Uterus (tissue), 4 donors: ENCODE data around the gene SLC22A1. TPM values are rescaled to one million over a fixed set of nuclear protein-coding genes. Genes with fewer than 3 reads are reported as not detected.

Experiments
- DNase-seq, 2 donors: peaks; one replicate each; pipeline ENCODE4 v3.0.0-alpha.2; 2019 to 2020
- H3K27ac ChIP-seq, 2 donors: fragments of 200-600 bp; sonication (generic); 1 replicate in 1 of 2; 2 replicates in 1 of 2; pipeline ENCODE4 v1.5.1; 2016 to 2018
- H3K27me3 ChIP-seq, 2 donors: fragments of 200-600 bp; sonication (generic); one replicate each; pipeline ENCODE4 v1.5.1; 2018 to 2019; ENCODE audit warnings: control low read depth in 1 of 2
- H3K36me3 ChIP-seq, 2 donors: fragments of 200-600 bp; sonication (generic); one replicate each; pipeline ENCODE4 v1.5.1; 2019; ENCODE audit warnings: control low read depth in 1 of 2
- H3K4me1 ChIP-seq, 2 donors: fragments of 200-600 bp; sonication (generic); one replicate each; pipeline ENCODE4 v1.5.1; 2018 to 2019; ENCODE audit warnings: control low read depth in 1 of 2
- H3K4me3 ChIP-seq, 2 donors: fragments of 200-600 bp; sonication (generic); 1 replicate in 1 of 2; 2 replicates in 1 of 2; pipeline ENCODE4 v1.5.1; 2018 to 2019; ENCODE audit warnings: mild to moderate bottlenecking in 1 of 2
- H3K9me3 ChIP-seq, 2 donors: fragments of 200-600 bp; sonication (generic); one replicate each; pipeline ENCODE4 v1.5.1; 2019; ENCODE audit warnings: control low read depth in 1 of 2
- POLR2A ChIP-seq, 2 donors: fragments of 450-650 bp; IDR thresholded peaks; one replicate each; pipeline ENCODE4 v1.6.1; 2016; ENCODE audit warnings: antibody characterized with exemption in 2 of 2, mild to moderate bottlenecking in 1 of 2, moderate library complexity in 1 of 2
- intact Hi-C: fragments of 100-400 bp; cut with DNase I; formaldehyde crosslinking; loops from one replicate; pipeline ENCODE4 v1.15.1; 2023; ENCODE audit warnings: low total_unique reads
- total RNA-seq, 4 donors: library from RNA; depleted of rRNA in 3 of 4; stranded (reverse); fragments of >200 nt in 3 of 4; gene quantifications; one replicate each; pipeline versions ENCODE4 v1.1.0 to v1.2.4, GENCODE V29; 2014 to 2023
- TF ChIP-seq, protein P1 (sequence below), 4 experiments: fragments of 200-600 bp in 2 of 4; fragments of 450-650 bp in 2 of 4; sonication (generic) in 2 of 4; IDR thresholded peaks; one replicate each; pipeline ENCODE4 v1.5.1; 2016 to 2019; ENCODE audit warnings: antibody characterized with exemption in 4 of 4, mild to moderate bottlenecking in 2 of 4, moderate library complexity in 1 of 4
- donor health status: DM: yes; HTN: yes; CAD: no.

The SLC22A1 gene
- total RNA-seq, 4 donors from 2014 or later: 0.35 to 5.4 TPM; not detected in 2

DNA sequence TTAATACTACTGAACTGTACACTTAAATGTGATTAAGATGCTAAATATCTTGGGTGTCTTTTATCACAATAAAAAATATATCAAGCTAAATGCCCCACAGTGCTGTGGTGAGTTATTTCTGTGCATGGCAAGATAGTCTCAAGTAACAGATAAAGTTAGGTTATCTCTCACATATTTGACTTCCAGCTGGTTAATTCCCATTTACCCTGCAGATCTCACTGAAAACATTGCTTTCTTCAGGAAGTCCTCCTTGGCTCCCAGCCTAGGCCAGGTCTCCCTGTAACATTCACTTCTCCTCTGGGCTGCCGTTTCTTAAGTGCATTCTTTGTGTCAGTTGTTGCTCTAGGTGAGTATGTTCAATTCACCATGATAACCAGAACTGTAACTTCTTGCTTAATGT is 59.1 kb downstream of the SLC22A1 start:
- TF ChIP-seq, protein P1, sequence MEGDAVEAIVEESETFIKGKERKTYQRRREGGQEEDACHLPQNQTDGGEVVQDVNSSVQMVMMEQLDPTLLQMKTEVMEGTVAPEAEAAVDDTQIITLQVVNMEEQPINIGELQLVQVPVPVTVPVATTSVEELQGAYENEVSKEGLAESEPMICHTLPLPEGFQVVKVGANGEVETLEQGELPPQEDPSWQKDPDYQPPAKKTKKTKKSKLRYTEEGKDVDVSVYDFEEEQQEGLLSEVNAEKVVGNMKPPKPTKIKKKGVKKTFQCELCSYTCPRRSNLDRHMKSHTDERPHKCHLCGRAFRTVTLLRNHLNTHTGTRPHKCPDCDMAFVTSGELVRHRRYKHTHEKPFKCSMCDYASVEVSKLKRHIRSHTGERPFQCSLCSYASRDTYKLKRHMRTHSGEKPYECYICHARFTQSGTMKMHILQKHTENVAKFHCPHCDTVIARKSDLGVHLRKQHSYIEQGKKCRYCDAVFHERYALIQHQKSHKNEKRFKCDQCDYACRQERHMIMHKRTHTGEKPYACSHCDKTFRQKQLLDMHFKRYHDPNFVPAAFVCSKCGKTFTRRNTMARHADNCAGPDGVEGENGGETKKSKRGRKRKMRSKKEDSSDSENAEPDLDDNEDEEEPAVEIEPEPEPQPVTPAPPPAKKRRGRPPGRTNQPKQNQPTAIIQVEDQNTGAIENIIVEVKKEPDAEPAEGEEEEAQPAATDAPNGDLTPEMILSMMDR (IDR thresholded peaks at IDR 0.05): no peak
- no peak for TF ChIP-seq POLR2A (IDR thresholded peaks at IDR 0.05)
- H3K27me3 ChIP-seq: no peaks in the 10 kb centered on the region
- H3K27ac ChIP-seq: no peak overlapping the region
- H3K4me1 ChIP-seq: no peaks in the 10 kb centered on the region
- intact Hi-C loops: no loop called here
- no peak for DNase-seq
- no peaks in the 10 kb centered on the region for H3K9me3 ChIP-seq
- H3K4me3 ChIP-seq: no peak overlapping the region
- H3K36me3 ChIP-seq: no peaks in the 10 kb centered on the region

- Histone ChIP-seq H3K27me3 (no peaks in the 10 kb centered on the region), H3K9me3 (peaks cover 0 to 15% of the 10 kb centered on the region in 2 donors), H3K4me3 (no peak overlapping the region), H3K36me3 (no peaks in the 10 kb centered on the region), H3K27ac (no peak overlapping the region), H3K4me1 (no peaks in the 10 kb centered on the region)
- intact Hi-C loops: no loop called here
- DNase-seq: no peak
- TF ChIP-seq POLR2A (IDR thresholded peaks at IDR 0.05): no peak
- TF ChIP-seq, protein P1 (IDR thresholded peaks at IDR 0.05): no peak
Observed at GRCh38 chr6:160188773-160189172, 67.2 kb downstream of the SLC22A1 start.

DNA sequence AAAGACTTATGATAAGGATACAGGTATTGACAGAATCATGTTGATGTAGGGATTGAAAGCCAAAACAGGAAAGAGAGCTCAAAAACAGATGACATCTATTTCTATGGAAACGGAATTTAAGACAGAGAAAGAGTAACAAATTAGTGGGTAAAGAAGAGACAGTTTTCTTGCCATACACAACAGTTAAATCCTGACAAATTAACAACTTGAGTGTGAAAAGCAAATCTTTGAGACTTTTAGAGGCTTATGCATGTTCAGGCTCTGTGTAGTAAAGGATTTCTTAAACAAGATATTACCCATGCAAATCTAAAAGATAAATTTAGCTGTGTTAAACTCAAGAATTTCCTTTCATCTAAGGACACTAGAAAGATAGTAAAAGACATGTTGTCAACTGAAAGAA is 68.5 kb downstream of the SLC22A1 start:
- Histone ChIP-seq H3K4me1 (no peaks in the 10 kb centered on the region), H3K36me3 (no peaks in the 10 kb centered on the region), H3K27ac (no peak overlapping the region), H3K4me3 (no peak overlapping the region), H3K27me3 (no peaks in the 10 kb centered on the region), H3K9me3 (peaks cover 0 to 15% of the 10 kb centered on the region in 2 donors)
- no peak for DNase-seq
- TF ChIP-seq POLR2A (IDR thresholded peaks at IDR 0.05): no peak
- TF ChIP-seq, protein P1 (IDR thresholded peaks at IDR 0.05): no peak
- intact Hi-C loops: no loop called here

DNA sequence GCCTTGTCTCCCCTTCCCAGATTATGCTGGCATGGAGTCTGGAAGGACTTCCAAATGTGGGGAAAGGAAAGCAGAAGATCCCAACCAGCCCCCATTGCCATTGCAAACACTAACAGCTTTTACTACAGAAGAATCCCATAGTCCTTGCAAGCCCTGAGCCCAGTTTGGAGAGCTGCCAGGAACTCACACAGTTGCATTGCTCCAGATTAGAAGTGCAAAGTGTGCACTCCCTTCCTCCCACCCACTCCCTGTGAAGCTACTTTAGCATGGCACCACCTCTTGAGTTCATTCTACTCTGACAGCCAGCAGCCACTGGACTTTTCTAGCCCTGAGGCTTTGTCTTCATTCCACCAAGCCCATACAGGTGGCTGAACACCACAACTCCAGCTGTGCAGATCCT is 69.4 kb downstream of the SLC22A1 start:
- intact Hi-C loops: no loop called here
- Histone ChIP-seq H3K36me3 (no peaks in the 10 kb centered on the region), H3K4me3 (no peak overlapping the region), H3K9me3 (peaks cover 0 to 15% of the 10 kb centered on the region in 2 donors), H3K4me1 (no peaks in the 10 kb centered on the region), H3K27ac (no peak overlapping the region), H3K27me3 (no peaks in the 10 kb centered on the region)
- TF ChIP-seq, protein P1 (IDR thresholded peaks at IDR 0.05): no peak
- TF ChIP-seq POLR2A (IDR thresholded peaks at IDR 0.05): no peak
- no peak for DNase-seq

DNA sequence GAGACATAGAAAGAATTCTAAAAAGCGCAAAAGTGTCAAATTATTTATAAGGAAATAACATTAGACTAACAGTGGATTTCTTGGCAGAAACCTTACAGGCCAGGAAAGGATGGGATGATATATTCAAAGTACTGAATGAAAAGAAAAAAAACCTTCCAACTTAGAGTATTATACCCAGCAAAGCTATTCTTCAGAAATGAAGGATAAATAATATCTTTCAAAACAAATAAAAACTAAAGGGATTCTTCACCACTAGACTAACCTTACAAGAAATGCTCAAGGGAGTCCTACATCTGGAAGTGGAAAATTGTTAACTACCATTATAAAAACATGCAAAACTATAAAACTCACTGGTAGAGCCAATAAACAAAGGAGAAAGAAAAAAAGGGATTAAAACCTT is 71.2 kb downstream of the SLC22A1 start:
- H3K4me3 ChIP-seq: no peak overlapping the region
- no peaks in the 10 kb centered on the region for H3K27me3 ChIP-seq
- DNase-seq: no peak
- intact Hi-C loops: no loop called here
- H3K9me3 ChIP-seq: peaks cover 0 to 15% of the 10 kb centered on the region in 2 donors
- no peak for TF ChIP-seq POLR2A (IDR thresholded peaks at IDR 0.05)
- TF ChIP-seq, protein P1 (IDR thresholded peaks at IDR 0.05): no peak
- no peaks in the 10 kb centered on the region for H3K4me1 ChIP-seq
- no peaks in the 10 kb centered on the region for H3K36me3 ChIP-seq
- H3K27ac ChIP-seq: no peak overlapping the region
